ENCODE results near the gene PROM1. TPM values are rescaled to one million over a fixed set of nuclear protein-coding genes. Genes with fewer than 3 reads are reported as not detected.

PROM1 gene
- total and polyA plus RNA-seq, 4 donors, result 1.2 to 5.2 (median 3.7) TPM

DNA sequence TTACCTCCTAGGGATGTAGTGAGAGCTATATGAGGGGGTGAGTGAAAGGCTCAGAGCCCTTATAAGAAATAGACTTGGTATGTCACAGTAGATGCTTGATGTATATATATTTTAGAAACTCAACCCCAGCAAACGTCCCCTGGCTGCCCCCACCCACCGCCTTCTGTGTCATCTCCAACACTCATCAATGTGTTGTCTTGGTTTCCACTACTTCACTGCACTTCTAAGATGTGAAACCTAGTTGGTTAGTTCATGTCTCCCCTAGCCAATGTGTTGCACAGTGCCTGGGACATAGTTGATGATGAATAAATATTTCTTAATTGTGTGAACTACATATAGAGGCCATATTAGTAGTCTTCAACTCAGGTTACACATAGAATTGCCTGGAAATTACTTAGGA, 125.3 kb downstream of the PROM1 start:
- Histone ChIP-seq H3K27me3 (ENCODE audit: control insufficient read depth in 4 of 4, insufficient read depth in 4 of 4, low read length in 3 of 4) (no peaks in the 10 kb centered on the region), H3K4me1 (ENCODE audit: control insufficient read depth in 4 of 4, insufficient read depth in 4 of 4, low read length in 3 of 4) (peaks cover 0 to 3% (median 2%) of the 10 kb centered on the region in 4 donors), H3K27ac (ENCODE audit: low read depth in 1 of 2, low read length in 2 of 2) (no peak overlapping the region), H3K9me3 (ENCODE audit: control insufficient read depth in 4 of 4, low read length in 3 of 4) (no peaks in the 10 kb centered on the region), H3K36me3 (ENCODE audit: control insufficient read depth in 4 of 4, insufficient read depth in 3 of 4, low read depth in 1 of 4, low read length in 3 of 4) (no peaks in the 10 kb centered on the region), H3K9ac (ENCODE audit: low read depth in 1 of 2, low read length in 2 of 2) (no peak overlapping the region), H3K4me3 (ENCODE audit: low read depth in 1 of 3, low read length in 3 of 3) (no peak overlapping the region)
- WGBS, result 82% methylated on average over 2 of the region's 2 CpGs
- no peak for DNase-seq (ENCODE audit: low spot score)
- TF ChIP-seq HNF4A (conservative IDR thresholded peaks at IDR 0.05) (no peak), GABPA (IDR thresholded peaks at IDR 0.05 in 1 of 2, conservative IDR thresholded peaks at IDR 0.05 in 1 of 2) (no peak)

DNA sequence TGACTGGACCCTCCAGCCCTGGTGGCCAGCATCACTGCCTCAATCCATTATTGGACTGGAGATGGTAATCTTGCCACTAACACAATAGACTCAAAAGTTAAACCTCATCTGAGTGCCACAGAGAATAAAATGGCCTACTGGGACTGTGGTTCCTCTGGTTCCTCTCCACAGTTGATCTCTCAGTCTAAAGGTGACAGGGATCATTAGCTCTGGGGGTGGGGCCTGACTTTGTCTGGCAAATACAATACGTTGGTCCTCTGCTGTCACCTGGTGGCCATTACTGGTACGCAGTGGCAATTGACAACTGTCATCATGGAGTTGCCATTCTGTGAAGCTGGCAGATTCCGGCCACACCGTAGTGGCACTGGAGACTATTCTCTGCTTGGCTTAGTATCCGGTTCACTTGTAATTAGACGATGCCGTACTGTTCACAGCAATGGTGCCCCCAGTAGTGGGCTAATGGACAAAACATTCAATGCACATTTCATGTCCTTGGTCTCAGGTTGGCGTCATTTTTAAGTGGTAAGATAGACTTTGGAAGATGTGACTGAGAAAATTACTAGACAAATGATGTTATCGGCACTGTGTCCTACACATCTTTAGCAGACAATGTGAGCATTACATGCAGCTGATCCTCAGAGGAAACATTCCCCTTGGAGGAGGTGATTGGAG, 127.5 kb downstream of the PROM1 start:
- Histone ChIP-seq H3K27ac (ENCODE audit: low read depth in 1 of 2, low read length in 2 of 2) (no peak overlapping the region), H3K4me1 (ENCODE audit: control insufficient read depth in 4 of 4, insufficient read depth in 4 of 4, low read length in 3 of 4) (peaks cover 0 to 3% (median 2%) of the 10 kb centered on the region in 4 donors), H3K36me3 (ENCODE audit: control insufficient read depth in 4 of 4, insufficient read depth in 3 of 4, low read depth in 1 of 4, low read length in 3 of 4) (no peaks in the 10 kb centered on the region), H3K27me3 (ENCODE audit: control insufficient read depth in 4 of 4, insufficient read depth in 4 of 4, low read length in 3 of 4) (no peaks in the 10 kb centered on the region), H3K9me3 (ENCODE audit: control insufficient read depth in 4 of 4, low read length in 3 of 4) (no peaks in the 10 kb centered on the region), H3K9ac (ENCODE audit: low read depth in 1 of 2, low read length in 2 of 2) (no peak overlapping the region), H3K4me3 (ENCODE audit: low read depth in 1 of 3, low read length in 3 of 3) (no peak overlapping the region)
- WGBS, result 46% methylated on average over 9 of the region's 9 CpGs
- TF ChIP-seq HNF4A (conservative IDR thresholded peaks at IDR 0.05) (peak; percentile 62 to 83), RXRA (IDR thresholded peaks at IDR 0.05) (peak in 1 of 2 donors; percentile 43), ATF3 (IDR thresholded peaks at IDR 0.05) (no peak), RAD21 (IDR thresholded peaks at IDR 0.05) (peak; percentile 99), YY1 (IDR thresholded peaks at IDR 0.05) (peak; percentile 68), NR2F2 (IDR thresholded peaks at IDR 0.05) (peak; percentile 92), FOXA2 (IDR thresholded peaks at IDR 0.05) (no peak), SP1 (IDR thresholded peaks at IDR 0.05) (peak; percentile 58), TAF1 (conservative IDR thresholded peaks at IDR 0.05) (no peak), REST (IDR thresholded peaks at IDR 0.05) (no peak), JUND (IDR thresholded peaks at IDR 0.05) (no peak), HNF4G (IDR thresholded peaks at IDR 0.05) (no peak), GABPA (IDR thresholded peaks at IDR 0.05 in 1 of 2, conservative IDR thresholded peaks at IDR 0.05 in 1 of 2) (no peak), EGR1 (IDR thresholded peaks at IDR 0.05; ENCODE audit: low read depth in 2 of 2) (no peak), FOXA1 (IDR thresholded peaks at IDR 0.05) (peak; percentile 45)
- TF ChIP-seq, protein P1, sequence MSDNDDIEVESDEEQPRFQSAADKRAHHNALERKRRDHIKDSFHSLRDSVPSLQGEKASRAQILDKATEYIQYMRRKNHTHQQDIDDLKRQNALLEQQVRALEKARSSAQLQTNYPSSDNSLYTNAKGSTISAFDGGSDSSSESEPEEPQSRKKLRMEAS (IDR thresholded peaks at IDR 0.05), result no peak
- TF ChIP-seq, protein P2, sequence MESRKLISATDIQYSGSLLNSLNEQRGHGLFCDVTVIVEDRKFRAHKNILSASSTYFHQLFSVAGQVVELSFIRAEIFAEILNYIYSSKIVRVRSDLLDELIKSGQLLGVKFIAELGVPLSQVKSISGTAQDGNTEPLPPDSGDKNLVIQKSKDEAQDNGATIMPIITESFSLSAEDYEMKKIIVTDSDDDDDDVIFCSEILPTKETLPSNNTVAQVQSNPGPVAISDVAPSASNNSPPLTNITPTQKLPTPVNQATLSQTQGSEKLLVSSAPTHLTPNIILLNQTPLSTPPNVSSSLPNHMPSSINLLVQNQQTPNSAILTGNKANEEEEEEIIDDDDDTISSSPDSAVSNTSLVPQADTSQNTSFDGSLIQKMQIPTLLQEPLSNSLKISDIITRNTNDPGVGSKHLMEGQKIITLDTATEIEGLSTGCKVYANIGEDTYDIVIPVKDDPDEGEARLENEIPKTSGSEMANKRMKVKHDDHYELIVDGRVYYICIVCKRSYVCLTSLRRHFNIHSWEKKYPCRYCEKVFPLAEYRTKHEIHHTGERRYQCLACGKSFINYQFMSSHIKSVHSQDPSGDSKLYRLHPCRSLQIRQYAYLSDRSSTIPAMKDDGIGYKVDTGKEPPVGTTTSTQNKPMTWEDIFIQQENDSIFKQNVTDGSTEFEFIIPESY (IDR thresholded peaks at IDR 0.05), result no peak
- TF ChIP-seq, protein P3, sequence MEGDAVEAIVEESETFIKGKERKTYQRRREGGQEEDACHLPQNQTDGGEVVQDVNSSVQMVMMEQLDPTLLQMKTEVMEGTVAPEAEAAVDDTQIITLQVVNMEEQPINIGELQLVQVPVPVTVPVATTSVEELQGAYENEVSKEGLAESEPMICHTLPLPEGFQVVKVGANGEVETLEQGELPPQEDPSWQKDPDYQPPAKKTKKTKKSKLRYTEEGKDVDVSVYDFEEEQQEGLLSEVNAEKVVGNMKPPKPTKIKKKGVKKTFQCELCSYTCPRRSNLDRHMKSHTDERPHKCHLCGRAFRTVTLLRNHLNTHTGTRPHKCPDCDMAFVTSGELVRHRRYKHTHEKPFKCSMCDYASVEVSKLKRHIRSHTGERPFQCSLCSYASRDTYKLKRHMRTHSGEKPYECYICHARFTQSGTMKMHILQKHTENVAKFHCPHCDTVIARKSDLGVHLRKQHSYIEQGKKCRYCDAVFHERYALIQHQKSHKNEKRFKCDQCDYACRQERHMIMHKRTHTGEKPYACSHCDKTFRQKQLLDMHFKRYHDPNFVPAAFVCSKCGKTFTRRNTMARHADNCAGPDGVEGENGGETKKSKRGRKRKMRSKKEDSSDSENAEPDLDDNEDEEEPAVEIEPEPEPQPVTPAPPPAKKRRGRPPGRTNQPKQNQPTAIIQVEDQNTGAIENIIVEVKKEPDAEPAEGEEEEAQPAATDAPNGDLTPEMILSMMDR (IDR thresholded peaks at IDR 0.05; ENCODE audit: low read depth, low read length, missing input control), result peak; percentile 97
- peak; percentile 75 for DNase-seq (ENCODE audit: low spot score)
